HCT116 (cell line): ENCODE data around the gene PPP1CC. TPM values are rescaled to one million over a fixed set of nuclear protein-coding genes. Genes with fewer than 3 reads are reported as not detected.

Experiments
- ATAC-seq: fragments of 200-7000 bp; cut with Tn5 transposase; 2 replicates; pipeline ENCODE4 v1.9.1; 2020; ENCODE audit warnings: mild to moderate bottlenecking, moderate library complexity
- BruUV-seq: library from RNA; stranded (reverse); fragments of 400-500 nt; replicated peaks from 2 replicates; lab custom pipeline; 2021; lab: Mats Ljungman, UMichigan
- CTCF ChIA-PET: fragments of 300-600 bp; sonication (Branson Sonifier 250); formaldehyde crosslinking; loops from one replicate; lab custom pipeline; 2021; ENCODE audit warnings: antibody characterized with exemption; lab: Charles Lee
- POLR2A ChIA-PET: fragments of 300-600, 350-600 bp; sonication (Branson Sonifier 250); formaldehyde crosslinking; loops from one replicate; lab custom pipeline; 2021; ENCODE audit warnings: antibody characterized with exemption; lab: Charles Lee
- RAD21 ChIA-PET, 2 experiments: fragments of 300-600 bp; sonication (Branson Sonifier 250); formaldehyde crosslinking; loops; one replicate each; lab custom pipeline; 2023; ENCODE audit warnings: low total read pairs in 2 of 2; ENCODE audit not compliant: uncharacterized antibody in 2 of 2, unreplicated experiment in 2 of 2, low non-redundant PET in 1 of 2; lab: Charles Lee
- DNase-seq: peaks from one replicate; pipeline ENCODE4 v3.0.0-alpha.2; 2010; ENCODE audit warnings: low read depth, low spot score
- H2AFZ ChIP-seq: fragments of 200-600 bp; shearing (Covaris generic), sonication (generic); 2 replicates; pipeline ENCODE4 v1.6.1; 2017; ENCODE audit warnings: low read depth, mixed run types, mixed read lengths, antibody characterized with exemption, low read length; ENCODE audit not compliant: poor library complexity, severe bottlenecking
- H3K27ac ChIP-seq: 2 replicates; pipeline ENCODE4 v1.5.1; 2012; ENCODE audit warnings: low read depth, low read length
- H3K27me3 ChIP-seq: fragments of 200-600 bp; sonication (generic); 2 replicates; pipeline ENCODE4 v1.6.1; 2016; ENCODE audit warnings: mixed run types, low read length, mixed read lengths; ENCODE audit not compliant: insufficient read depth
- H3K36me3 ChIP-seq, 2 experiments: fragments of 200-500 bp in 1 of 2; fragments of 200-600 bp in 1 of 2; sonication (Bioruptor generic) in 1 of 2; sonication (generic) in 1 of 2; 2 replicates each; pipeline versions ENCODE4 v1.5.1 to v1.6.1; 2014 to 2016; ENCODE audit warnings: low read length in 2 of 2, inconsistent platforms in 1 of 2, mixed read lengths in 1 of 2, mixed run types in 1 of 2; ENCODE audit not compliant: insufficient read depth in 2 of 2, control insufficient read depth in 1 of 2
- H3K4me1 ChIP-seq, 2 experiments: fragments of 200-600 bp in 1 of 2; sonication (generic) in 1 of 2; 2 replicates each; pipeline versions ENCODE4 v1.5.1 to v1.6.1; 2012 to 2017; ENCODE audit warnings: low read length in 2 of 2, inconsistent platforms in 1 of 2, mild to moderate bottlenecking in 1 of 2, mixed read lengths in 1 of 2, mixed run types in 1 of 2, moderate library complexity in 1 of 2; ENCODE audit not compliant: insufficient read depth in 2 of 2, control insufficient read depth in 1 of 2
- H3K4me2 ChIP-seq: fragments of 200-600 bp; sonication (generic); 2 replicates; pipeline ENCODE4 v1.6.1; 2017; ENCODE audit warnings: mixed run types, low read length, mixed read lengths
- H3K4me3 ChIP-seq, 2 experiments: fragments of 200-600 bp in 1 of 2; sonication (generic) in 1 of 2; replicated peaks in 1 of 2; 2 replicates each; pipeline ENCODE4 v1.5.1; 2011 to 2016; ENCODE audit warnings: low read length in 2 of 2, control low read depth in 1 of 2, low read depth in 1 of 2, mild to moderate bottlenecking in 1 of 2, mixed read lengths in 1 of 2, mixed run types in 1 of 2
- H3K79me2 ChIP-seq: fragments of 200-600 bp; sonication (generic); 2 replicates; pipeline ENCODE4 v1.6.1; 2017; ENCODE audit warnings: mild to moderate bottlenecking, mixed run types, low read length, moderate library complexity, mixed read lengths; ENCODE audit not compliant: insufficient read depth
- H3K9ac ChIP-seq: fragments of 200-600 bp; sonication (generic); 2 replicates; pipeline ENCODE4 v1.6.1; 2016; ENCODE audit warnings: low read length, mixed read lengths
- H3K9me2 ChIP-seq: fragments of 200-600 bp; sonication (generic), shearing (Covaris generic); 2 replicates; pipeline ENCODE4 v1.6.1; 2017; ENCODE audit warnings: mixed run types, mild to moderate bottlenecking, moderate library complexity; ENCODE audit not compliant: insufficient read depth
- H3K9me3 ChIP-seq, 2 experiments: fragments of 200-500 bp in 1 of 2; fragments of 200-600 bp in 1 of 2; sonication (Bioruptor generic) in 1 of 2; sonication (generic) in 1 of 2; 2 replicates each; pipeline ENCODE4 v1.6.1; 2014 to 2017; ENCODE audit warnings: low read length in 2 of 2, mixed read lengths in 2 of 2, inconsistent platforms in 1 of 2, low read depth in 1 of 2, mild to moderate bottlenecking in 1 of 2, mixed run types in 1 of 2, moderate library complexity in 1 of 2; ENCODE audit not compliant: control insufficient read depth in 1 of 2, insufficient read depth in 1 of 2
- H4K20me1 ChIP-seq: fragments of 200-600 bp; sonication (generic), shearing (Covaris generic); 2 replicates; pipeline ENCODE4 v1.6.1; 2017; ENCODE audit warnings: mixed run types, mild to moderate bottlenecking, moderate library complexity; ENCODE audit not compliant: insufficient read depth
- EGR1 ChIP-seq: IDR thresholded peaks from 2 replicates; pipeline ENCODE4 v1.6.1; 2012; ENCODE audit warnings: low read depth
- ELF1 ChIP-seq: IDR thresholded peaks from 2 replicates; pipeline ENCODE4 v1.6.1; 2012; ENCODE audit warnings: low read depth, borderline replicate concordance
- EZH2 ChIP-seq: fragments of 200-600 bp; sonication (generic); IDR thresholded peaks from 2 replicates; pipeline ENCODE4 v1.6.1; 2017; ENCODE audit warnings: antibody characterized with exemption, mixed run types
- EZH2phosphoT487 ChIP-seq: fragments of 200-600 bp; IDR thresholded peaks from 2 replicates; pipeline ENCODE4 v1.6.1; 2018; ENCODE audit warnings: antibody characterized with exemption, borderline replicate concordance
- FOSL1 ChIP-seq: IDR thresholded peaks from 2 replicates; pipeline ENCODE4 v1.6.1; 2012; ENCODE audit warnings: low read depth
- JUND ChIP-seq: IDR thresholded peaks from 2 replicates; pipeline ENCODE4 v1.6.1; 2012
- RAD21 ChIP-seq: IDR thresholded peaks from 2 replicates; pipeline ENCODE4 v1.6.1; 2012; ENCODE audit warnings: low read depth, mild to moderate bottlenecking
- SRF ChIP-seq: IDR thresholded peaks from 2 replicates; pipeline ENCODE4 v1.6.1; 2012; ENCODE audit warnings: low read depth
- ZNF274 ChIP-seq: fragments of 200-500 bp; sonication (Bioruptor generic); IDR thresholded peaks from 2 replicates; pipeline ENCODE4 v1.6.1; 2014; ENCODE audit warnings: mild to moderate bottlenecking, low read depth, low read length, inconsistent platforms
- intact Hi-C: fragments of 100-400 bp; cut with micrococcal nuclease; formaldehyde crosslinking; loops from 2 replicates; pipeline ENCODE4 v1.10.0; 2022
- total RNA-seq: library from RNA; stranded (reverse); gene quantifications from one replicate; pipeline ENCODE4 v1.2.1, GENCODE V29; 2021; ENCODE audit not compliant: unreplicated experiment
- TF ChIP-seq, protein P1 (sequence below): IDR thresholded peaks from 2 replicates; pipeline ENCODE4 v1.6.1; 2012
- TF ChIP-seq, protein P2 (sequence below), 3 experiments: fragments of 200-600 bp in 1 of 3; sonication (generic) in 1 of 3; IDR thresholded peaks in 2 of 3; conservative IDR thresholded peaks in 1 of 3; 2 replicates each; pipeline ENCODE4 v1.5.1; 2012 to 2017; ENCODE audit warnings: low read depth in 2 of 3, low read length in 2 of 3, antibody characterized with exemption in 1 of 3, borderline replicate concordance in 1 of 3, control low read depth in 1 of 3, mild to moderate bottlenecking in 1 of 3, mixed read lengths in 1 of 3, mixed run types in 1 of 3, moderate library complexity in 1 of 3; ENCODE audit not compliant: insufficient read depth in 1 of 3

PPP1CC gene
- total RNA-seq, 1 experiment from 2014 or later, result 248 TPM

DNA sequence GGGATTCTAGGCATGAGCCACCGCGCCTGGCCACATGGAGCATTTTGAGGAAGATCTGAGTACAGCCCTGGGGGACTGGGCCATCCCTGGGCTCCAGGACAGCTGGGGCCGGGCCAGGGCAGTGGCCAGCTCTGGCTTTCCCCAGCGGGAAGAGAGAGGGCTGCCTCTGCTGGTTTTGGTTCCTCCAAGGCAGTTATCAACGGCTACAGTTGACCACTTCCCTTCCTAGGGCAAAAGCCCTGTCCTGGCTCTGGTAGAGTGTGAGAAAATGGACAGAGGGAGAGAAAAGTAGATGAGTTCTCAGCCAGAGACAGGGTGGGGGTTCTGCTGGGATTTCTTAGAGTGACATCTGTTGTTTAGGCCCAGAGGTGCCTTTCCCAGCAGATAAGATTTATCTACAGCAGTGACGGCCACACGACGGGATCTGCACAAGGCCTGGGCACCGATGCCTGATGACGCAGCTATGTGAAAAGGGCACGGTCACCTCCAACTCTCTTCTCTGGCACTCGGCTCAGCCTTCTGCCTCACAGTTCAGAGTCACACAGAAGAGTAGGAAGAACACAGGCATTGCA, 48.3 kb downstream of the PPP1CC start:
- H3K79me2 ChIP-seq, result no peaks in the 10 kb centered on the region
- ATAC-seq (no peak), DNase-seq (no peak)
- H3K4me3 ChIP-seq, result no peak overlapping the region
- no peak overlapping the region for H2AFZ ChIP-seq
- no peak overlapping the region for H3K9ac ChIP-seq
- no peaks in the 10 kb centered on the region for H4K20me1 ChIP-seq
- peaks cover 6 to 14% of the 10 kb centered on the region in 2 experiments for H3K4me1 ChIP-seq
- no peaks in the 10 kb centered on the region for H3K36me3 ChIP-seq
- no peaks in the 10 kb centered on the region for H3K9me3 ChIP-seq
- POLR2A ChIA-PET, result no interaction called here
- H3K9me2 ChIP-seq, result no peaks in the 10 kb centered on the region
- no TSS peak for BruUV-seq
- intact Hi-C loops, result loop anchor here (10.0 kb wide), 1 partner anchor 80 kb away; the partner anchor contains the start of gene TCTN1
- no peak overlapping the region for H3K4me2 ChIP-seq
- CTCF ChIA-PET, result no interaction called here
- no peak for TF ChIP-seq SRF
- TF ChIP-seq RAD21, result no peak
- TF ChIP-seq EZH2, result no peak
- TF ChIP-seq EGR1, result no peak
- no peak for TF ChIP-seq EZH2phosphoT487
- TF ChIP-seq FOSL1, result no peak
- TF ChIP-seq ELF1, result no peak
- no peak for TF ChIP-seq JUND
- no peak for TF ChIP-seq ZNF274
- TF ChIP-seq, protein P1, sequence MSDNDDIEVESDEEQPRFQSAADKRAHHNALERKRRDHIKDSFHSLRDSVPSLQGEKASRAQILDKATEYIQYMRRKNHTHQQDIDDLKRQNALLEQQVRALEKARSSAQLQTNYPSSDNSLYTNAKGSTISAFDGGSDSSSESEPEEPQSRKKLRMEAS, result no peak
- TF ChIP-seq, protein P2, sequence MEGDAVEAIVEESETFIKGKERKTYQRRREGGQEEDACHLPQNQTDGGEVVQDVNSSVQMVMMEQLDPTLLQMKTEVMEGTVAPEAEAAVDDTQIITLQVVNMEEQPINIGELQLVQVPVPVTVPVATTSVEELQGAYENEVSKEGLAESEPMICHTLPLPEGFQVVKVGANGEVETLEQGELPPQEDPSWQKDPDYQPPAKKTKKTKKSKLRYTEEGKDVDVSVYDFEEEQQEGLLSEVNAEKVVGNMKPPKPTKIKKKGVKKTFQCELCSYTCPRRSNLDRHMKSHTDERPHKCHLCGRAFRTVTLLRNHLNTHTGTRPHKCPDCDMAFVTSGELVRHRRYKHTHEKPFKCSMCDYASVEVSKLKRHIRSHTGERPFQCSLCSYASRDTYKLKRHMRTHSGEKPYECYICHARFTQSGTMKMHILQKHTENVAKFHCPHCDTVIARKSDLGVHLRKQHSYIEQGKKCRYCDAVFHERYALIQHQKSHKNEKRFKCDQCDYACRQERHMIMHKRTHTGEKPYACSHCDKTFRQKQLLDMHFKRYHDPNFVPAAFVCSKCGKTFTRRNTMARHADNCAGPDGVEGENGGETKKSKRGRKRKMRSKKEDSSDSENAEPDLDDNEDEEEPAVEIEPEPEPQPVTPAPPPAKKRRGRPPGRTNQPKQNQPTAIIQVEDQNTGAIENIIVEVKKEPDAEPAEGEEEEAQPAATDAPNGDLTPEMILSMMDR (IDR thresholded peaks at IDR 0.05 in 2 of 3, conservative IDR thresholded peaks at IDR 0.05 in 1 of 3; ENCODE audit: borderline replicate concordance in 1 of 3, insufficient read depth in 1 of 3, low read depth in 2 of 3, low read length in 2 of 3), result no peak
- H3K27ac ChIP-seq, result no peak overlapping the region
- RAD21 ChIA-PET, result no interaction called here
- no peaks in the 10 kb centered on the region for H3K27me3 ChIP-seq
